ENCODE measurements around the gene TH.

TH gene

DNA sequence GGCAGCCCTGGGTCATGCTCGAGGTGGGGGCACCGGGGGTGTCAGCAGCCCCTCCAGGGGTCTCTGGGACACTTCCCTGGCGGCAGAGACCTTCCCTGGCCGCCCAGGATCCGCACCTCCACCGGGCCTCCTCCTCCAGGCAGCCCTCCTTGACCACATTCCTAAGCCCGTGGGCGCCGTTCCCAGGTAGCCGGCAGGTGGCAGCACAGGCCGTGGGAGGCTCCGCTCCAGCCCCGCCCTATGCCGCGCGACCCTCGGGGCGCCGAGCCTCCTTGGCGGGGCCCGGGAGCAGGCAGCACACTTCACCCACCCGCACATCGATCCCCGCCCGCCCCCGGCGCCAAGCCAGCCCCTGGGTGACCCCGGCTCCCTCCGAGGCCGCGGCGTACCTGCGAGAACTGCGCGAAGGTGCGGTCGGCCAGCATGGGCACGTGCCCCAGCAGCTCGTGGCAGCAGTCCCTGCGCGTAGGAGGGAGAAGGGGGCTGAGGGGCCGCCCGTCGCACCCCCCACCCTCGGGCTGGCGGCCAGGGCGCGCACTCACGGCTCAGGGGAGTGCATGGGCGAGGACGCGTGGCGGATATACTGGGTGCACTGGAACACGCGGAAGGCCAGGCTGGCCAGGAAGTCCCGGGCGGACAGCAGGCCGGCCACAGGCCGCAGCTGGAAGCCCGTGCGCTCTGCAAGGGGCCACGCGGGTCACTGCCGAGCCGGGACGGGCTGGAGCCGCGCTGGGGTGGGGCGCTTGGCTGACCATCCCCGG lies 5.3 kb downstream of the TH start:
- no peak overlapping the region for H3K27ac Mint-ChIP-seq
- no peaks in the 10 kb centered on the region for H3K4me1 Mint-ChIP-seq (ENCODE audit: low read depth)
- no peak overlapping the region for H3K4me3 Mint-ChIP-seq
- H3K36me3 Mint-ChIP-seq: no peaks in the 10 kb centered on the region
- H3K27me3 Mint-ChIP-seq: no peaks in the 10 kb centered on the region
- no peaks in the 10 kb centered on the region for H3K9me3 Mint-ChIP-seq (ENCODE audit: low read depth)

DNA sequence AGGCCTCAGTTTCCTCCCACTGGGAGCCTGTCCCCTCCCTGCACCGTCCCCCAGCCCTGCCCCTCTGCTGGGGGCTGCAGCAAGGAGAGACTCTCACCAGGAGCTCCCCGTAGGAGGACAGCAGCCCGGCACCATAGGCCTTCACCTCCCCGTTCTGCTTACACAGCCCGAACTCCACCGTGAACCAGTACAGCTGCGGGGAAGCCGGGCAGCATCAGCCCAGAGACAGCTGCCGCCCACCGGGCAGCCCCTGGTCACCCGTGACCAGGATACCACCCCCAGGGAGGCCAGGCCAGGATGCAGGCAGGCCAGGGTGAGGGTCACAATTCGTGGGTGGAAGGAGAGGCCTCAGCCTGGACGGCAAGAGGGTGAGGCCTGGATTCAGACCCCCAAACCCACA lies 6.0 kb downstream of the TH start:
- no peak overlapping the region for H3K4me3 Mint-ChIP-seq
- no peaks in the 10 kb centered on the region for H3K36me3 Mint-ChIP-seq
- H3K9me3 Mint-ChIP-seq (ENCODE audit: low read depth): no peaks in the 10 kb centered on the region
- H3K27ac Mint-ChIP-seq: no peak overlapping the region
- H3K4me1 Mint-ChIP-seq (ENCODE audit: low read depth): no peaks in the 10 kb centered on the region
- no peaks in the 10 kb centered on the region for H3K27me3 Mint-ChIP-seq

DNA sequence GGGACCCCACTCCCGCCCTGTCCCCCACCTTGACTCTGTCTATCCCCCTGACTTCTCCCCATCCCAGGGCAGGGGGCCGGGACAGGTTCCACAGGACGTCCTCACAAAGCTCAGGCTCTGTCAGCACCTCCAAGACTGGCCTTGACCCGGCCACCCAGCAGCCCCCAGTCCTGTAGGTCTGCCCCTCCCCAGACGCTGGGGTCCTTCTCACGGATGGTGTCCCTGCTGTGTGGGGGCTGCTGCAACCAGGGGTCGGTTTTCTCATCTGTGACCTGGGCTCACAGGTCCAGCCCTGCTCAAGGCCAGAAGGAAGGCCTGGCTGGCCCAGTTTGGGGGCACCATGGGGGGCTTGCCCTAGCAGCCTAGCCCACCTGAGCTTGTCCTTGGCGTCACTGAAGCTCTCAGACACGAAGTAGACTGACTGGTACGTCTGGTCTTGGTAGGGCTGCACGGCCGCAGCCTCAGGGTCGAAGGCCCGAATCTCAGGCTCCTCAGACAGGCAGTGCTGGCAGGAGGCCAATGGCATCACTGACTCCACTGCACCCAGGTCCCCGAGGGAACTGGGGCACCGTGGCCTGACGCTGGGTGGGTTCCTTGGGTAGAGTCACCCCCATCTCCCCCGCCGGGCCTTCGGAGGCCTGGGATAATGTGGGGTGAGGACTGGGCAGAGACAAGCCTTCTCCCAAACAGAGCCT lies 6.6 kb downstream of the TH start:
- Mint-ChIP-seq H3K27me3 (no peaks in the 10 kb centered on the region), H3K36me3 (no peaks in the 10 kb centered on the region), H3K4me1 (ENCODE audit: low read depth) (no peaks in the 10 kb centered on the region), H3K4me3 (no peak overlapping the region), H3K27ac (no peak overlapping the region), H3K9me3 (ENCODE audit: low read depth) (no peaks in the 10 kb centered on the region)

DNA sequence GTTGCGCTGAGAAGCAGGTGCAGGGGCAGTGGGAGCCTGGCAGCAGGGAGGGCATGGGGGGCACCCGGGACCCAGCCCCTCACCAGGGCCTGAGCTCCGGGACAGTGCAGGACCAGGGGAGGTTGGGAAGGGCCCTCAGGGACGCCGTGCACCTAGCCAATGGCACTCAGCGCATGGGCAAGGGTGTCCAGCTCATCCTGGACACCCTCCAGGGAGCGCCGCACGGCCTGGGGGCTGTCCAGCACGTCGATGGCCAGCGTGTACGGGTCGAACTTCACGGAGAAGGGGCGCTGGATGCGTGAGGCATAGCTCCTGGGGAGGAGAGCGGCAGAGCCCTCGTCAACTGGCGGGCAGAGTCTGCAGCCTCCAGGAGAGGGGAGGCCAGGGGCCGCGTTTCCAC lies 7.5 kb downstream of the TH start:
- H3K27ac Mint-ChIP-seq: no peak overlapping the region
- H3K4me3 Mint-ChIP-seq: no peak overlapping the region
- H3K36me3 Mint-ChIP-seq: no peaks in the 10 kb centered on the region
- no peaks in the 10 kb centered on the region for H3K9me3 Mint-ChIP-seq (ENCODE audit: low read depth)
- H3K4me1 Mint-ChIP-seq (ENCODE audit: low read depth): no peaks in the 10 kb centered on the region
- H3K27me3 Mint-ChIP-seq: no peaks in the 10 kb centered on the region

DNA sequence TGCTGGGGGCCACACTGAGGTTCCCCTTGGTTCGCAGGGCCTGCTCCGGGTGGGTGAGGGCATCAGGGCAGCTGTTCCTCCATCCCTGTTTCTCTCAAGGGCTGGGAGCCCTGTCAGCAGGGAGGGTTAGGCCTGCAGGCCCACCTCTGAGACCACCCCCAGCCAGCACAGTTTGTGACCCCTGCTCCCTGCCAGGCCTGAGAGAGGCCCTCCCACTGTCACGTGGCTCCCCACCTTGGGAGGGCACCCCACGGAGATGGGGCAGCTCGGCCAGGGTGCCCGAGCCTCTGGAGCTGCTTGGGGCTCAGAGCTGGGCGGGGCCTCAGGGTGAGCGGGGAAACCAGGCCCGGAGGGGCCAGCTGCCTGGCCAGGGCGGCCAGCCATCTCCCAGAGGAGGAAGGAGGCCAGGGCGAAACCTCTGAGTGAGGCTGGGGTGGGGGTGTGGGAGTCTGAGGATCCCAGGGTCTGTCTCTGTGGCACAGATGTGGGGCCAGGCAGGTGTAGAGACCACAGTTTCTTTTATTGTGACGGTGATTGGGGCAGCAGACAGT lies 8.1 kb downstream of the TH start:
- Mint-ChIP-seq H3K27ac (no peak overlapping the region), H3K27me3 (no peaks in the 10 kb centered on the region), H3K36me3 (no peaks in the 10 kb centered on the region), H3K4me1 (ENCODE audit: low read depth) (no peaks in the 10 kb centered on the region), H3K4me3 (no peak overlapping the region), H3K9me3 (ENCODE audit: low read depth) (no peaks in the 10 kb centered on the region)

DNA sequence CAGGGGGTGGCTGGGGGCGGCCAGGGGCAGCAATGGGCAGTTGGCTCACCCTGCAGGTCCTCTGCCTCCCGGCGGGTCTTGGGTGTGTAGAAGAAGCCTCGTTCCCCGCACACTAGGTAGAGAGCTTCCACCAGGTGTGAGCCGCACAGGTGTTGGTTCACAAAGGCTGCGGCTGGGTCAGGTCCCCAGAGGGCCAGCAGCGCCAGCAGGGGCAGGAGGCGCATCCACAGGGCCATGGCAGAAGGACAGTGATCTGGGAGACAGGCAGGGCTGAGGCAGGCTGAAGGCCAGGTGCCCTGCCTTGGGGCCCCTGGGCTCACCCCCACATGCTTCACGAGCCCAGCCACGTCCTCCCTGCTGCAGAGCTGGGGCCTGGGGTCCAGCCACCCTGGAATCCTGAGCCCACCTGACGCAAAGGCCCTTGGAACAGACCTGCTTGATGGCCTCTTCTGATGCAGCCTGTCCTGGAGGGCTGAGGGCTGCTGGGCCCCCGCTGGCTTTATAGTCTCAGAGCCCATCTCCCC lies 10.8 kb downstream of the TH start, which contains the start of gene INS:
Gene INS (minus strand): TSS at position 474 of the 524 bp plus-strand sequence. CDS start 238 bp downstream, at position 236.
- H3K4me1 Mint-ChIP-seq (ENCODE audit: low read depth): no peaks in the 10 kb centered on the region
- no peaks in the 10 kb centered on the region for H3K27me3 Mint-ChIP-seq
- no peaks in the 10 kb centered on the region for H3K9me3 Mint-ChIP-seq (ENCODE audit: low read depth)
- H3K4me3 Mint-ChIP-seq: no peak within 1 kb of the TSS
- no peak within 1 kb of the TSS for H3K27ac Mint-ChIP-seq
- H3K36me3 Mint-ChIP-seq: no peaks in the 10 kb centered on the region

DNA sequence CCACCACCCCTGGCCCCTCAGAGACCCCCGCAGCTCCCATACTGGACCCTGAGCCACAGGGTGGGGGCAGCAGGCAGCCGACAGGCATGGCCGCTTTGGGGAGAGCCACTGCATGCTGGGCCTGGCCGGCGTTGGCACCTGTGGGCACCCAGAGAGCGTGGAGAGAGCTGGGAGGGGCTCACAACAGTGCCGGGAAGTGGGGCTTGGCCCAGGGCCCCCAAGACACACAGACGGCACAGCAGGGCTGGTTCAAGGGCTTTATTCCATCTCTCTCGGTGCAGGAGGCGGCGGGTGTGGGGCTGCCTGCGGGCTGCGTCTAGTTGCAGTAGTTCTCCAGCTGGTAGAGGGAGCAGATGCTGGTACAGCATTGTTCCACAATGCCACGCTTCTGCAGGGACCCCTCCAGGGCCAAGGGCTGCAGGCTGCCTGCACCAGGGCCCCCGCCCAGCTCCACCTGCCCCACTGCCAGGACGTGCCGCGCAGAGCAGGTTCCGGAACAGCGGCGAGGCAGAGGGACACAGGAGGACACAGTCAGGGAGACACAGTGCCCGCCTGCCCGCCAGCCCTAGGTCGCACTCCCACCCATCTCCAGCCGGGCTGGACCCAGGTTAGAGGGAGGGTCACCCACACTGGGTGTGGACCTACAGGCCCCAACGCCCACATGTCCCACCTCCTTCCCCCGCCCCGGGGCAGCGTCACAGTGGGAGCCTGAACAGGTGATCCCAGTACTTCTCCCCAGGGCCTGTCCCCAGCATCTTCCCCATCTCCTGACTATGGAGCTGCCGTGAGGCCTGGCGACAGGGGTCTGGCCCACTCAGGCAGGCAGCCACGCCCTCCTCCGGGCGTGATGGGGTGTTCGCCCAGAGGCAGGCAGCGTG lies 11.8 kb downstream of the TH start:
- no peaks in the 10 kb centered on the region for H3K27me3 Mint-ChIP-seq
- H3K4me3 Mint-ChIP-seq: no peak overlapping the region
- H3K9me3 Mint-ChIP-seq (ENCODE audit: low read depth): no peaks in the 10 kb centered on the region
- H3K36me3 Mint-ChIP-seq: no peaks in the 10 kb centered on the region
- no peaks in the 10 kb centered on the region for H3K4me1 Mint-ChIP-seq (ENCODE audit: low read depth)
- no peak overlapping the region for H3K27ac Mint-ChIP-seq

DNA sequence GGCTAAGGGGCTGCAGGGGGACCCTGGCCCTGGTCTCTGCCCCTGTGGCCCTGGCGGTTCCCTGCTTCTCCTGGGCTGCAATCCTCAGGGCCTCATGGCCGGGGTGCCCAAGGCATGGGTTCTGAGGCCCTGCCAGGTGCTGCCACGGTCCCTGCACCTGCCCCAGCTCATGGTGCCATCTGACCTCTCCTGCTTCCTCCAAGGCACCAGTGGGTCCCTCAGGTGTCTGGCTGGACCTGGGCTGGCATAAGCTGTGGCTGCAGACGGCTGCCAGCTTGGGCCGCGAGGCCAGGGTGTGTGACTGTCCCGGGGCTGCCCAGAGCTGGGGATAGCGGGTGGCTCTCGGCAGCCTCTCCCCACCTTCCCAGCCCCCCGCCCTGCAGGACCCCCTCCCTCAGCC lies 12.6 kb downstream of the TH start:
- Mint-ChIP-seq H3K4me1 (ENCODE audit: low read depth) (no peaks in the 10 kb centered on the region), H3K36me3 (no peaks in the 10 kb centered on the region), H3K27me3 (no peaks in the 10 kb centered on the region), H3K9me3 (ENCODE audit: low read depth) (no peaks in the 10 kb centered on the region), H3K4me3 (no peak overlapping the region), H3K27ac (no peak overlapping the region)

DNA sequence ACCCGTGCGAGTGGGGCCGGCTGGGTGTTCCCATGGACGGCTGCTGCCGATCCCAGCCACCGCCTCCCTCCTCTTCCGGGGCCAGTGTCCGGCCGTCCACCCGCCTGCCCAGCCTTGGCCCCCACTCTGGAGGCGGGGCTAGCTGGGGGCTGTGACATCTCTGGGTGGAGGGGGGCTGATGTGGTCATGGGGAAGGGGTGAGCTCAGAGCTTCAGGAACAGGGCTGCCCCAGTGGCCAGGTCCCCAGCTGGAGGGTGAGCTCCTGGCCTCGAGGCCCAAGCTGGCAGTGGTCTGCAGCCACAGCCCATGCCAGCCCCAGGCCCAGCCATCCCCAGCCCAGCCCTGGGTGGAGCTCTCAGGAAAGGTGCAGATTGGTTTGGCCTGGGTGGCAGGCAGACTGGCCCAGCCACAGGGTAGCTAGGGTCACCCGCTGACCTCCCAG lies 13.3 kb downstream of the TH start:
- H3K36me3 Mint-ChIP-seq: no peaks in the 10 kb centered on the region
- no peak overlapping the region for H3K27ac Mint-ChIP-seq
- H3K4me1 Mint-ChIP-seq (ENCODE audit: low read depth): no peaks in the 10 kb centered on the region
- H3K27me3 Mint-ChIP-seq: no peaks in the 10 kb centered on the region
- no peaks in the 10 kb centered on the region for H3K9me3 Mint-ChIP-seq (ENCODE audit: low read depth)
- H3K4me3 Mint-ChIP-seq: no peak overlapping the region

DNA sequence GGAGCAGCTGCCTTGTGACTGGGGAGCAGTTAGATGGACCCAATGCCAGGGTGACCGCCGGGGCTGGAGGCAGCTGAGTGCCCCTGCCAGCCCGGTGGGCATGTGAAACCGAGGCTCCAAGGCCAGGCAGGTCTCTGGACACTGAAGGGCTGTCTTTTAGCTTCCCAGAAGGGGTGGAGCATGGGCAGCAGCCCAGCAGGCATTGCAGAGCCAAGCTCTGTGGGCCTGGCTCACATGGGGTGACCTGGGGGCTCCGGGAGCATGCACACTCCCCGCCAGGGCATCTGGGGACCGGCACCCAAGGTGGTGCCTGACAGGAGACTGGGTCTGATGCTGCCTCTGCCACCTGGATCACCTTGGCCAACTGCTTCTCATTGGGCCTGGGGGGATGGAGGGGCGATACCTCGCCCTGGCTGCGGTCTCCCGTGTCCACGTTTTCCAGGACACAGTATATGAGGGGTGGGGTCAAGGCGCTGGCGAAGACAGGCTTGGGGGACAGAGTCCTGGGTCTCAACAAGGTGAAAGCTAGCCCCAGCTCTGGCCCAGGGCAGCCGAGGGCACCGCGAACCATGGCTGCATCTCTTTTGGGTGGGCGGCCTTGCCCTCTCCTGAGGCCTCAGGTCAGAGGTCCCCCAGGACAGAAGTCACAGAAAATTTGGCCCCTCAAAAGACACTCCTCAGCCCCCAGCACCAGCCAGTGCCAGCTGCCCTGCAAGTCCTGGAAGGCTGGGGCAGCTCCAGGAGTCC lies 14.1 kb downstream of the TH start:
- no peaks in the 10 kb centered on the region for H3K4me1 Mint-ChIP-seq (ENCODE audit: low read depth)
- H3K27me3 Mint-ChIP-seq: no peaks in the 10 kb centered on the region
- no peak overlapping the region for H3K4me3 Mint-ChIP-seq
- no peaks in the 10 kb centered on the region for H3K36me3 Mint-ChIP-seq
- H3K9me3 Mint-ChIP-seq (ENCODE audit: low read depth): no peaks in the 10 kb centered on the region
- H3K27ac Mint-ChIP-seq: no peak overlapping the region

DNA sequence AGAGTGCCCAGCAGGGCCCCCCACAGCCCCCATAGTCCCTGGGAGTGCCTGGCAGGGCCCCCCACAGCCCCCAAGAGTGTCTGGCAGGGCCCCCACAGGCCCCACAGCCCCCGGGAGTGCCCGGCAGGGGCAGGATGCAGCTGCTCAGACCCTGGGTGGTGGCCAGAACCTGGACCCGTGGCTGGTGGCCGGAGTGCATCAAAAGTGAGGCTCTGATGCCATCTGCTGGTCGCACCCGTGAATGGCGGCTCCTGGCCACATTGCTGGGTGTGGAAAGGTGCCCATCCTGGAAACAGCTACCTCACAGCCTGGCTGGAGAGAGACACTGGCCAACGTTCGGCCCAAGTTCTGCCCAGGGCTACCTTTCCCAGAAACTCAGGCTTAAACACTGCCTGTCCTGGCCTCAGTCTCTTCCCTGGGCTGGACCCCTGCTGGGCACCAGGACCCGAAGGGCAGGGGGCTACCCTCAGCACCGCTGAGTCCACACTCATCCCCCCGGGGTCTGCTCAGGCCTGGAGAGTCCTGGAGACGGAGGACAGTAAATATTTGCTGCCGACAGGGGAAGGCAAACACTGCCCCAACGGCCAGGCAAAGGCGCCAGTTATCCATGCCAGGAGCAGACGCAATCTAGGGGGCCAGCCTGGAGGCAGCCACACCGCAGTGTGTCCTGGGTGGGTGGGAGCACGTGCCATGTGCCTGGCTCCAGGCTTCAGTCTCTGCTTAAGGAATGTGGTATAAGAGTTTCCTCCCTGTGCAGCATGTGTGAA lies 15.0 kb downstream of the TH start:
- Mint-ChIP-seq H3K36me3 (no peaks in the 10 kb centered on the region), H3K4me3 (no peak overlapping the region), H3K4me1 (ENCODE audit: low read depth) (peaks cover 4% of the 10 kb centered on the region), H3K9me3 (ENCODE audit: low read depth) (no peaks in the 10 kb centered on the region), H3K27me3 (no peaks in the 10 kb centered on the region), H3K27ac (no peak overlapping the region)

DNA sequence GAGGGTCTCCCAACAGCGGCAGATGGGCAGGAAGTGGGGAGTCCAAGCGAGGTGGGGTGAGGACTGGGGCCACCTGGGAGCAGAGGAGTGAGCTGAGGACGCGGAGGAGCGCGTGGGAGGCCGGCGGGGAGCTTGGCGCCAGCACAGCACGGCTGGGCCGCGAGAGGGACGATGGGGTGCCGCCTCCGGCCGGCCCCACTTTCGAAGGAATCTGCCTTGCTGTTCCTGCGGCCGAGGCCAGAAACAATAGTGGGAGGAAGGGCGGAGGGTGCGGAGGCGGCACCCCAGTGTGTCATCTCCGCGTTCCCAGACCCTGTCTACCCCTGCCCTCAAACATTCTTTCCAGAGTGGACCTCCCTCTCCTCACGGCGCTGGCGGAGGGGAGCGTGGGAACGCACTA lies 16.1 kb downstream of the TH start:
- Mint-ChIP-seq H3K4me1 (ENCODE audit: low read depth) (peaks cover 6% of the 10 kb centered on the region), H3K27ac (no peak overlapping the region), H3K9me3 (ENCODE audit: low read depth) (no peaks in the 10 kb centered on the region), H3K4me3 (no peak overlapping the region), H3K27me3 (peaks cover 2% of the 10 kb centered on the region), H3K36me3 (no peaks in the 10 kb centered on the region)

DNA sequence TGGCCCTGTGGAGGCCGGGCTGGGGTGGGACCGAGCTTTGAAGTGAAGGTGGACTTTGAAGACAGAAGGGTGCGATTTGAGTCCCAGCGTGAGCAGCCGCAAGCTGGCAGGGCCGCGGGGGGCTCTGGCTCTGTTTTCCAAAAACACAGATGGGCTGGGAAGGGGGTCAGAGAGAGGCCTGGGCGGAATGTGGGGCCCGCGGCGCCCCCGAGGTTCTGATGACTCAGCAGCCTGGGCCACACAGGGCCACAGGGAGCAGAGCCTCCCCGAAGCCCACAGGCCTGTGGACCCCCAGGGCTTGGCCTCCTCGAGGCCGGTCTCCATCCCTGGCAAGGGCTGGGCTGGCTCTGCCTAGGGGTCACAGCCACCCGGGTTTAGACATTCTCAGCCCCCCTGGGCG lies 16.7 kb downstream of the TH start:
- Mint-ChIP-seq H3K9me3 (ENCODE audit: low read depth) (no peaks in the 10 kb centered on the region), H3K27me3 (peaks cover 7% of the 10 kb centered on the region), H3K4me3 (no peak overlapping the region), H3K27ac (no peak overlapping the region), H3K36me3 (no peaks in the 10 kb centered on the region), H3K4me1 (ENCODE audit: low read depth) (peaks cover 6% of the 10 kb centered on the region)

Measured in activated naive CD8-positive, alpha-beta T cell (primary cell).